HCT116 (cell line): ENCODE results near the gene KRT5. TPM values are rescaled to one million over a fixed set of nuclear protein-coding genes. Genes with fewer than 3 reads are reported as not detected.

Source experiments
- ATAC-seq: fragments of 200-7000 bp; cut with Tn5 transposase; 2 replicates; pipeline ENCODE4 v1.9.1; 2020; ENCODE audit warnings: mild to moderate bottlenecking, moderate library complexity
- BruUV-seq: library from RNA; stranded (reverse); fragments of 400-500 nt; replicated peaks from 2 replicates; lab custom pipeline; 2021; lab: Mats Ljungman, UMichigan
- CTCF ChIA-PET: fragments of 300-600 bp; sonication (Branson Sonifier 250); formaldehyde crosslinking; loops from one replicate; lab custom pipeline; 2021; ENCODE audit warnings: antibody characterized with exemption; lab: Charles Lee
- POLR2A ChIA-PET: fragments of 300-600, 350-600 bp; sonication (Branson Sonifier 250); formaldehyde crosslinking; loops from one replicate; lab custom pipeline; 2021; ENCODE audit warnings: antibody characterized with exemption; lab: Charles Lee
- RAD21 ChIA-PET, 2 experiments: fragments of 300-600 bp; sonication (Branson Sonifier 250); formaldehyde crosslinking; loops; one replicate each; lab custom pipeline; 2023; ENCODE audit warnings: low total read pairs in 2 of 2; ENCODE audit not compliant: uncharacterized antibody in 2 of 2, unreplicated experiment in 2 of 2, low non-redundant PET in 1 of 2; lab: Charles Lee
- DNase-seq: peaks from one replicate; pipeline ENCODE4 v3.0.0-alpha.2; 2010; ENCODE audit warnings: low read depth, low spot score
- H2AFZ ChIP-seq: fragments of 200-600 bp; shearing (Covaris generic), sonication (generic); 2 replicates; pipeline ENCODE4 v1.6.1; 2017; ENCODE audit warnings: low read depth, mixed run types, mixed read lengths, antibody characterized with exemption, low read length; ENCODE audit not compliant: poor library complexity, severe bottlenecking
- H3K27ac ChIP-seq: 2 replicates; pipeline ENCODE4 v1.5.1; 2012; ENCODE audit warnings: low read depth, low read length
- H3K27me3 ChIP-seq: fragments of 200-600 bp; sonication (generic); 2 replicates; pipeline ENCODE4 v1.6.1; 2016; ENCODE audit warnings: mixed run types, low read length, mixed read lengths; ENCODE audit not compliant: insufficient read depth
- H3K36me3 ChIP-seq, 2 experiments: fragments of 200-500 bp in 1 of 2; fragments of 200-600 bp in 1 of 2; sonication (Bioruptor generic) in 1 of 2; sonication (generic) in 1 of 2; 2 replicates each; pipeline versions ENCODE4 v1.5.1 to v1.6.1; 2014 to 2016; ENCODE audit warnings: low read length in 2 of 2, inconsistent platforms in 1 of 2, mixed read lengths in 1 of 2, mixed run types in 1 of 2; ENCODE audit not compliant: insufficient read depth in 2 of 2, control insufficient read depth in 1 of 2
- H3K4me1 ChIP-seq, 2 experiments: fragments of 200-600 bp in 1 of 2; sonication (generic) in 1 of 2; 2 replicates each; pipeline versions ENCODE4 v1.5.1 to v1.6.1; 2012 to 2017; ENCODE audit warnings: low read length in 2 of 2, inconsistent platforms in 1 of 2, mild to moderate bottlenecking in 1 of 2, mixed read lengths in 1 of 2, mixed run types in 1 of 2, moderate library complexity in 1 of 2; ENCODE audit not compliant: insufficient read depth in 2 of 2, control insufficient read depth in 1 of 2
- H3K4me2 ChIP-seq: fragments of 200-600 bp; sonication (generic); 2 replicates; pipeline ENCODE4 v1.6.1; 2017; ENCODE audit warnings: mixed run types, low read length, mixed read lengths
- H3K4me3 ChIP-seq, 2 experiments: fragments of 200-600 bp in 1 of 2; sonication (generic) in 1 of 2; replicated peaks in 1 of 2; 2 replicates each; pipeline ENCODE4 v1.5.1; 2011 to 2016; ENCODE audit warnings: low read length in 2 of 2, control low read depth in 1 of 2, low read depth in 1 of 2, mild to moderate bottlenecking in 1 of 2, mixed read lengths in 1 of 2, mixed run types in 1 of 2
- H3K79me2 ChIP-seq: fragments of 200-600 bp; sonication (generic); 2 replicates; pipeline ENCODE4 v1.6.1; 2017; ENCODE audit warnings: mild to moderate bottlenecking, mixed run types, low read length, moderate library complexity, mixed read lengths; ENCODE audit not compliant: insufficient read depth
- H3K9ac ChIP-seq: fragments of 200-600 bp; sonication (generic); 2 replicates; pipeline ENCODE4 v1.6.1; 2016; ENCODE audit warnings: low read length, mixed read lengths
- H3K9me2 ChIP-seq: fragments of 200-600 bp; sonication (generic), shearing (Covaris generic); 2 replicates; pipeline ENCODE4 v1.6.1; 2017; ENCODE audit warnings: mixed run types, mild to moderate bottlenecking, moderate library complexity; ENCODE audit not compliant: insufficient read depth
- H3K9me3 ChIP-seq, 2 experiments: fragments of 200-500 bp in 1 of 2; fragments of 200-600 bp in 1 of 2; sonication (Bioruptor generic) in 1 of 2; sonication (generic) in 1 of 2; 2 replicates each; pipeline ENCODE4 v1.6.1; 2014 to 2017; ENCODE audit warnings: low read length in 2 of 2, mixed read lengths in 2 of 2, inconsistent platforms in 1 of 2, low read depth in 1 of 2, mild to moderate bottlenecking in 1 of 2, mixed run types in 1 of 2, moderate library complexity in 1 of 2; ENCODE audit not compliant: control insufficient read depth in 1 of 2, insufficient read depth in 1 of 2
- H4K20me1 ChIP-seq: fragments of 200-600 bp; sonication (generic), shearing (Covaris generic); 2 replicates; pipeline ENCODE4 v1.6.1; 2017; ENCODE audit warnings: mixed run types, mild to moderate bottlenecking, moderate library complexity; ENCODE audit not compliant: insufficient read depth
- CBX3 ChIP-seq: IDR thresholded peaks from 2 replicates; pipeline ENCODE4 v1.6.1; 2012; ENCODE audit warnings: low read depth
- CEBPB ChIP-seq: IDR thresholded peaks from 2 replicates; pipeline ENCODE4 v1.6.1; 2012; ENCODE audit warnings: low read depth
- ELF1 ChIP-seq: IDR thresholded peaks from 2 replicates; pipeline ENCODE4 v1.6.1; 2012; ENCODE audit warnings: low read depth, borderline replicate concordance
- EZH2 ChIP-seq: fragments of 200-600 bp; sonication (generic); IDR thresholded peaks from 2 replicates; pipeline ENCODE4 v1.6.1; 2017; ENCODE audit warnings: antibody characterized with exemption, mixed run types
- EZH2phosphoT487 ChIP-seq: fragments of 200-600 bp; IDR thresholded peaks from 2 replicates; pipeline ENCODE4 v1.6.1; 2018; ENCODE audit warnings: antibody characterized with exemption, borderline replicate concordance
- FOSL1 ChIP-seq: IDR thresholded peaks from 2 replicates; pipeline ENCODE4 v1.6.1; 2012; ENCODE audit warnings: low read depth
- JUND ChIP-seq: IDR thresholded peaks from 2 replicates; pipeline ENCODE4 v1.6.1; 2012
- MAX ChIP-seq: IDR thresholded peaks from 2 replicates; pipeline ENCODE4 v1.6.1; 2012
- POLR2A ChIP-seq: IDR thresholded peaks from 2 replicates; pipeline ENCODE4 v1.7.0; 2011; ENCODE audit warnings: borderline replicate concordance; ENCODE audit not compliant: insufficient read depth, insufficient read length; ENCODE audit errors: extremely low read depth
- POLR2AphosphoS5 ChIP-seq: IDR thresholded peaks from 2 replicates; pipeline ENCODE4 v1.6.1; 2011; ENCODE audit warnings: mild to moderate bottlenecking, low read depth, low read length, moderate library complexity
- RAD21 ChIP-seq: IDR thresholded peaks from 2 replicates; pipeline ENCODE4 v1.6.1; 2012; ENCODE audit warnings: low read depth, mild to moderate bottlenecking
- SP1 ChIP-seq: IDR thresholded peaks from 2 replicates; pipeline ENCODE4 v1.6.1; 2012; ENCODE audit warnings: low read depth
- SRF ChIP-seq: IDR thresholded peaks from 2 replicates; pipeline ENCODE4 v1.6.1; 2012; ENCODE audit warnings: low read depth
- TCF7L2 ChIP-seq: IDR thresholded peaks from 2 replicates; pipeline ENCODE4 v1.7.0; 2011; ENCODE audit warnings: borderline replicate concordance, inconsistent platforms; ENCODE audit not compliant: insufficient read depth, insufficient read length; ENCODE audit errors: extremely low read depth
- YY1 ChIP-seq: IDR thresholded peaks from 2 replicates; pipeline ENCODE4 v1.6.1; 2011; ENCODE audit warnings: low read length, low read depth, moderate library complexity, mild to moderate bottlenecking; ENCODE audit not compliant: insufficient replicate concordance; ENCODE audit errors: extremely low read depth
- ZNF274 ChIP-seq: fragments of 200-500 bp; sonication (Bioruptor generic); IDR thresholded peaks from 2 replicates; pipeline ENCODE4 v1.6.1; 2014; ENCODE audit warnings: mild to moderate bottlenecking, low read depth, low read length, inconsistent platforms
- intact Hi-C: fragments of 100-400 bp; cut with micrococcal nuclease; formaldehyde crosslinking; loops from 2 replicates; pipeline ENCODE4 v1.10.0; 2022
- total RNA-seq: library from RNA; stranded (reverse); gene quantifications from one replicate; pipeline ENCODE4 v1.2.1, GENCODE V29; 2021; ENCODE audit not compliant: unreplicated experiment
- TF ChIP-seq, protein P1 (sequence below), 3 experiments: fragments of 200-600 bp in 1 of 3; sonication (generic) in 1 of 3; IDR thresholded peaks in 2 of 3; conservative IDR thresholded peaks in 1 of 3; 2 replicates each; pipeline ENCODE4 v1.5.1; 2012 to 2017; ENCODE audit warnings: low read depth in 2 of 3, low read length in 2 of 3, antibody characterized with exemption in 1 of 3, borderline replicate concordance in 1 of 3, control low read depth in 1 of 3, mild to moderate bottlenecking in 1 of 3, mixed read lengths in 1 of 3, mixed run types in 1 of 3, moderate library complexity in 1 of 3; ENCODE audit not compliant: insufficient read depth in 1 of 3
- TF ChIP-seq, protein P2 (sequence below): IDR thresholded peaks from 2 replicates; pipeline ENCODE4 v1.6.1; 2012; ENCODE audit warnings: low read depth
- TF ChIP-seq, protein P3 (sequence below): IDR thresholded peaks from 2 replicates; pipeline ENCODE4 v1.6.1; 2012

The KRT5 gene
- total RNA-seq, 1 experiment from 2014 or later = 0.44 TPM

GRCh38 chr12:52535574-52535973 is 15.4 kb upstream of the KRT5 start:
- no peak for DNase-seq
- H3K36me3 ChIP-seq = no peaks in the 10 kb centered on the region
- RAD21 ChIA-PET = no interaction called here
- intact Hi-C loops = no loop called here
- H3K79me2 ChIP-seq = no peaks in the 10 kb centered on the region
- no TSS peak for BruUV-seq
- no peaks in the 10 kb centered on the region for H3K9me3 ChIP-seq
- CTCF ChIA-PET = interaction anchor here (1.2 kb wide), 1 partner anchor 229 kb away, joined by 3 read pairs; no protein-coding TSS in a partner anchor
- H3K4me3 ChIP-seq = no peak overlapping the region
- no peaks in the 10 kb centered on the region for H4K20me1 ChIP-seq
- TF ChIP-seq POLR2A (no peak), EZH2phosphoT487 (no peak), CBX3 (no peak), EZH2 (no peak), ELF1 (no peak), TCF7L2 (no peak), ZNF274 (no peak), MAX (no peak), SP1 (no peak), FOSL1 (no peak), JUND (no peak), SRF (no peak), POLR2AphosphoS5 (no peak), RAD21 (no peak), CEBPB (no peak), YY1 (no peak)
- TF ChIP-seq, protein P1, sequence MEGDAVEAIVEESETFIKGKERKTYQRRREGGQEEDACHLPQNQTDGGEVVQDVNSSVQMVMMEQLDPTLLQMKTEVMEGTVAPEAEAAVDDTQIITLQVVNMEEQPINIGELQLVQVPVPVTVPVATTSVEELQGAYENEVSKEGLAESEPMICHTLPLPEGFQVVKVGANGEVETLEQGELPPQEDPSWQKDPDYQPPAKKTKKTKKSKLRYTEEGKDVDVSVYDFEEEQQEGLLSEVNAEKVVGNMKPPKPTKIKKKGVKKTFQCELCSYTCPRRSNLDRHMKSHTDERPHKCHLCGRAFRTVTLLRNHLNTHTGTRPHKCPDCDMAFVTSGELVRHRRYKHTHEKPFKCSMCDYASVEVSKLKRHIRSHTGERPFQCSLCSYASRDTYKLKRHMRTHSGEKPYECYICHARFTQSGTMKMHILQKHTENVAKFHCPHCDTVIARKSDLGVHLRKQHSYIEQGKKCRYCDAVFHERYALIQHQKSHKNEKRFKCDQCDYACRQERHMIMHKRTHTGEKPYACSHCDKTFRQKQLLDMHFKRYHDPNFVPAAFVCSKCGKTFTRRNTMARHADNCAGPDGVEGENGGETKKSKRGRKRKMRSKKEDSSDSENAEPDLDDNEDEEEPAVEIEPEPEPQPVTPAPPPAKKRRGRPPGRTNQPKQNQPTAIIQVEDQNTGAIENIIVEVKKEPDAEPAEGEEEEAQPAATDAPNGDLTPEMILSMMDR (IDR thresholded peaks at IDR 0.05 in 2 of 3, conservative IDR thresholded peaks at IDR 0.05 in 1 of 3; ENCODE audit: borderline replicate concordance in 1 of 3, insufficient read depth in 1 of 3, low read depth in 2 of 3, low read length in 2 of 3) = no peak
- TF ChIP-seq, protein P2, sequence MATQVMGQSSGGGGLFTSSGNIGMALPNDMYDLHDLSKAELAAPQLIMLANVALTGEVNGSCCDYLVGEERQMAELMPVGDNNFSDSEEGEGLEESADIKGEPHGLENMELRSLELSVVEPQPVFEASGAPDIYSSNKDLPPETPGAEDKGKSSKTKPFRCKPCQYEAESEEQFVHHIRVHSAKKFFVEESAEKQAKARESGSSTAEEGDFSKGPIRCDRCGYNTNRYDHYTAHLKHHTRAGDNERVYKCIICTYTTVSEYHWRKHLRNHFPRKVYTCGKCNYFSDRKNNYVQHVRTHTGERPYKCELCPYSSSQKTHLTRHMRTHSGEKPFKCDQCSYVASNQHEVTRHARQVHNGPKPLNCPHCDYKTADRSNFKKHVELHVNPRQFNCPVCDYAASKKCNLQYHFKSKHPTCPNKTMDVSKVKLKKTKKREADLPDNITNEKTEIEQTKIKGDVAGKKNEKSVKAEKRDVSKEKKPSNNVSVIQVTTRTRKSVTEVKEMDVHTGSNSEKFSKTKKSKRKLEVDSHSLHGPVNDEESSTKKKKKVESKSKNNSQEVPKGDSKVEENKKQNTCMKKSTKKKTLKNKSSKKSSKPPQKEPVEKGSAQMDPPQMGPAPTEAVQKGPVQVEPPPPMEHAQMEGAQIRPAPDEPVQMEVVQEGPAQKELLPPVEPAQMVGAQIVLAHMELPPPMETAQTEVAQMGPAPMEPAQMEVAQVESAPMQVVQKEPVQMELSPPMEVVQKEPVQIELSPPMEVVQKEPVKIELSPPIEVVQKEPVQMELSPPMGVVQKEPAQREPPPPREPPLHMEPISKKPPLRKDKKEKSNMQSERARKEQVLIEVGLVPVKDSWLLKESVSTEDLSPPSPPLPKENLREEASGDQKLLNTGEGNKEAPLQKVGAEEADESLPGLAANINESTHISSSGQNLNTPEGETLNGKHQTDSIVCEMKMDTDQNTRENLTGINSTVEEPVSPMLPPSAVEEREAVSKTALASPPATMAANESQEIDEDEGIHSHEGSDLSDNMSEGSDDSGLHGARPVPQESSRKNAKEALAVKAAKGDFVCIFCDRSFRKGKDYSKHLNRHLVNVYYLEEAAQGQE = no peak
- TF ChIP-seq, protein P3, sequence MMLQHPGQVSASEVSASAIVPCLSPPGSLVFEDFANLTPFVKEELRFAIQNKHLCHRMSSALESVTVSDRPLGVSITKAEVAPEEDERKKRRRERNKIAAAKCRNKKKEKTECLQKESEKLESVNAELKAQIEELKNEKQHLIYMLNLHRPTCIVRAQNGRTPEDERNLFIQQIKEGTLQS = no peak
- H3K9me2 ChIP-seq = no peaks in the 10 kb centered on the region
- no peak overlapping the region for H3K4me2 ChIP-seq
- peaks cover 13 to 15% of the 10 kb centered on the region in 2 experiments for H3K4me1 ChIP-seq
- H3K9ac ChIP-seq = no peak overlapping the region
- no peak for ATAC-seq
- H3K27me3 ChIP-seq = no peaks in the 10 kb centered on the region
- no peak overlapping the region for H3K27ac ChIP-seq
- POLR2A ChIA-PET = no interaction called here
- no peak overlapping the region for H2AFZ ChIP-seq
